ENCODE results near the gene AGO3.
"Not testable (repeated sequence)": the region's sequence is repeated elsewhere in the genome, so short reads cannot be mapped to it uniquely, and the experiment has no call there.

AGO3 gene

GRCh38 chr1:35925741-35926140 lies 5.2 kb upstream of the AGO3 start:
- no peak for DNase-seq (ENCODE audit: low read depth in 2 of 2)

DNA sequence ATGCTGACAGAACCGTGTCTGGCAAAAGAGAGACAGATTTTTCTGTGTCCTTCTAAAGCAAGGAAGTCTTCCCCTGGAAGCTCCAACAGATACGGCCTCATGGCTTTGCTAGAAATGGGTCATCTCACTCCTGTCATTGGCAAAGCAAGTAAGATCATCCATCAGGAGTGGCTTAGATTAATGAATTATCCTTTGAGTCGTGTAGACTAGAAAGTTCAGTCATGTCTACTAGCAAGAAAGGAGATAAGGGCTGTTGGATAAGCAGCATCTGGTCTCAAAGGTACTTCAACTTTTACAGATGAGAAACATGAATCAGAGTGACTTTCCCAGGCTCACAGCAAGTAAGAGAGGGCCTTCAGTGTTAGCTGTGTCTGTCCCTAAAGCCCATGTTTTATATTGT lies 3.4 kb upstream of the AGO3 start:
- DNase-seq (ENCODE audit: low read depth in 2 of 2) = no peak

- DNase-seq (ENCODE audit: low read depth in 2 of 2) = no peak
Observed at GRCh38 chr1:35929730-35930592, 944 bp upstream of the AGO3 start.

- no peak for DNase-seq (ENCODE audit: low read depth in 2 of 2)
Observed at GRCh38 chr1:35931446-35932157, 697 bp downstream of the AGO3 start.

GRCh38 chr1:35932158-35932636 lies 1.3 kb downstream of the AGO3 start:
- no peak for DNase-seq (ENCODE audit: low read depth in 2 of 2)

DNA sequence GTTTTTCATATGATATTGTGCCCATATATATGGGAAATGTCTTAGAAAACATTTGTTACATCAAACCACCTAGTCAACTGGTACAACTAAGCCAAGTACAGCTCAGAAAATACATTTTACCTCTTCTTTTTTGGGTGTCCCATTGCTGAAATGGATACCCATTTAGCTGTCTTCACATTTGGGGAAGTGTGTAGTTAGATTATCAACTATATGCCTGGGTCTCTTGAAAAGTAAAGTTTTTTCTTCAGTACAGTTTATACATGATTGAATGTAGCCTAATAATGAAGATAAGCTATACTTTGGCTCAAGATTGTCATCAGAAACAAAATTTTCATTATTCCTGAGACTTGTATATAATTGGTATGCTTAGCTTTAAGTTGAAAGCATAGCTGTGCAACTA lies 2.0 kb downstream of the AGO3 start:
- DNase-seq (ENCODE audit: low read depth in 2 of 2) = no peak

GRCh38 chr1:35935442-35936388 lies 4.8 kb downstream of the AGO3 start:
- no peak for DNase-seq (ENCODE audit: low read depth in 2 of 2)

GRCh38 chr1:35936838-35937237 lies 5.9 kb downstream of the AGO3 start:
- no peak for DNase-seq (ENCODE audit: low read depth in 2 of 2)

GRCh38 chr1:35939484-35939883 lies 8.6 kb downstream of the AGO3 start:
- DNase-seq (ENCODE audit: low read depth in 2 of 2) = no peak

GRCh38 chr1:35945327-35945726 lies 14.4 kb downstream of the AGO3 start:
- no peak for DNase-seq (ENCODE audit: low read depth in 2 of 2)

GRCh38 chr1:35947547-35947946 lies 16.6 kb downstream of the AGO3 start:
- no peak for DNase-seq (ENCODE audit: low read depth in 2 of 2)

GRCh38 chr1:35958558-35958957 lies 27.7 kb downstream of the AGO3 start:
- no peak for DNase-seq (ENCODE audit: low read depth in 2 of 2)

DNA sequence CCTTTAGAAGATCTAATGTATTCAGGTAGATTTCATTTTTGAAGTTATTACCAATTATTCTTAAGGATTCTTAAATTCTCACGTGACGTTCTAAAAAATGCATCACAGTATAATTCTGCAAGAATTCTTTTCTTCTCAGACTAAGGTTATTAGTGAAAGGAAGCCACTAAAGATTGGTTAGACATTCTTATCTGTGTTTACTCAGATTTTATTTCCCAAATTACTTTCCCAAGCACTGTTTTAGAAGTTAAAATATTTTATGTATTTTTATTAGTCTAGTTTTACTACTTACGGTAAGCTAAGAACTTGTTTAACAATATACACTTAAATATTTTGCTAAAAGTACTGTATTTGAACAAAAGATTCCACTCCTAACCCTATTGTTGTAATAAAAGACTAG lies 28.4 kb downstream of the AGO3 start:
- no peak for DNase-seq (ENCODE audit: low read depth in 2 of 2)

GRCh38 chr1:35962952-35963351 lies 32.0 kb downstream of the AGO3 start:
- DNase-seq (ENCODE audit: low read depth in 2 of 2) = no peak

DNA sequence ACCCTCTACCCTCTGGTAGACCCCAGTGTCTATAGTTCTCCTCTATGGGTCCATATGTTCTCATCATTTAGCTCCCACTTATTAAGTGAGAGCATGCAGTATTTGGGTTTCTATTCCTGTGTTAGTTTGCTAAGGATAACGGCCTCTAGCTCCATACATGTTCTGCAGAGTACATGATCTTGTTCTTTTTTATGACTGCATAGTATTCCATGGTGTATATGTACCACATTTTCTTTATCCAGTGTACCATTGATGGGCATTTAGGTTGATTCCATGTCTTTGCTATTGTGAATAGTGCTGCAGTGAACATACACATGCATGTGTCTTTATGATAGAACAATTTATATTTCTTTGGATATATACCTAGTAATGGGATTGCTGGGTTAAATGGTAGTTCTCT lies 33.4 kb downstream of the AGO3 start:
- DNase-seq (ENCODE audit: low read depth in 2 of 2) = not testable (repeated sequence)

DNA sequence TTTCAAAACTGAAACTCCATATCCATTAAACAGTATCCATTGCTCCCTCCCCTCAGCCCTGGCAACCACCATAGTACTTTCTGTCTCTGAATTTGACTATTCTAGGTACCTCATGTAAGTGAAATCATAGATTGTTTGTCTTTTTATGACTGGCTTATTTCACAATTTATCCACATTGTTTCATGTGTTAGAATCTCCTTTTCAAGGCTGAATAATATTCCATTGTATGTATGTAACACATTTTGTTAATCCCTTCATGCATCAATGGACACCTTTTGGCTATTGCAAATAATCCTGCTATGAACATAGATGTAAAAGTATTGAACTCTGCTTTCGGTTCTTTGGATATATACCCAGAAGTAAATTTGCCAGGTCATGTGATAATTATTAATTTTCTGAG lies 37.5 kb downstream of the AGO3 start:
- no peak for DNase-seq (ENCODE audit: low read depth in 2 of 2)

GRCh38 chr1:35971601-35972000 lies 40.7 kb downstream of the AGO3 start:
- no peak for DNase-seq (ENCODE audit: low read depth in 2 of 2)

DNA sequence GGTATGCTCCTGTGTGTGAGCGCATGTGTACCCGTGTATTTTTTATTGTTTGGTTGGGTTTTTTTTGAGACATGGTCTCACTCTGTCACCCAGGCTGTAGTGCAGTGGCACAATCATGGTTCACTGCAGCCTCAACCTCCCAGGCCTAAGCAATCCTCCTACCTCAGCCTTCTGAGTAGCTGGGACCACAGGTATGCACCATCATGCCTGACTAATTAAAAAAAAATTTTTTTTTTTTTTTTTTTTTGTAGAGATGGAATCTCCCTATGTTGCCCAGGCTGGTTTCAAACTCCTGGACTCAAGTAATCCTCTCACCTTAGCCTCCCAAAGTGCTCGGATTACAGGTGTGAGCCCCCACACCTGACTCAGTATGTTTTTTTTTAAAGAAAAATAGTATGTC lies 41.7 kb downstream of the AGO3 start:
- not testable (repeated sequence) for DNase-seq (ENCODE audit: low read depth in 2 of 2)

DNA sequence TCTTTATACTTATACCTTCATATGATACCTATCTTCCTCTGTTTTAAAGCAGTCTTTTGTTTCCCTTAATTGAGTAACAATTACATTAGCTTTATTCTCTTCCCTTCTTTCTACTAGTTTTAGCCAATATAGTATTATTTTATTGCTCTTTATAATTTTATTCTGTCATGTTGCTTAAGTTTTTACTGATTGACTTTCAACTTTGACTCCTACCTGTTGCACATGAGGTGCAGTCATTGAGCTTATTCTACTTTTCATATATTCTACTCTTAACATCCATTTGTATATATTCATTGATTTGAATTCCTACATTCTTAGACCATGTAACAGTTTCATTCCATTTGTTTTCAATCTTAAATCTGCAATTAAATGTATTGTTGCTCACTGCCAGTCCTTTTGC lies 49.2 kb downstream of the AGO3 start:
- no peak for DNase-seq (ENCODE audit: low read depth in 2 of 2)

- no peak for DNase-seq (ENCODE audit: low read depth in 2 of 2)
Observed at GRCh38 chr1:35988237-35988636, 57.3 kb downstream of the AGO3 start.

- no peak for DNase-seq (ENCODE audit: low read depth in 2 of 2)
Observed at GRCh38 chr1:36006941-36007500, 76.1 kb downstream of the AGO3 start.

- no peak for DNase-seq (ENCODE audit: low read depth in 2 of 2)
Observed at GRCh38 chr1:36007741-36008140, 76.8 kb downstream of the AGO3 start.
